COLO668 (cell line): ENCODE data around the gene RPS28.
"Not testable (repeated sequence)": the region's sequence is repeated elsewhere in the genome, so short reads cannot be mapped to it uniquely, and the experiment has no call there.

Source experiments
- DNase-seq: peaks from one replicate; lab custom pipeline; 2025; ENCODE audit not compliant: unreplicated experiment; lab: John Stamatoyannopoulos, UW

Gene RPS28

DNA sequence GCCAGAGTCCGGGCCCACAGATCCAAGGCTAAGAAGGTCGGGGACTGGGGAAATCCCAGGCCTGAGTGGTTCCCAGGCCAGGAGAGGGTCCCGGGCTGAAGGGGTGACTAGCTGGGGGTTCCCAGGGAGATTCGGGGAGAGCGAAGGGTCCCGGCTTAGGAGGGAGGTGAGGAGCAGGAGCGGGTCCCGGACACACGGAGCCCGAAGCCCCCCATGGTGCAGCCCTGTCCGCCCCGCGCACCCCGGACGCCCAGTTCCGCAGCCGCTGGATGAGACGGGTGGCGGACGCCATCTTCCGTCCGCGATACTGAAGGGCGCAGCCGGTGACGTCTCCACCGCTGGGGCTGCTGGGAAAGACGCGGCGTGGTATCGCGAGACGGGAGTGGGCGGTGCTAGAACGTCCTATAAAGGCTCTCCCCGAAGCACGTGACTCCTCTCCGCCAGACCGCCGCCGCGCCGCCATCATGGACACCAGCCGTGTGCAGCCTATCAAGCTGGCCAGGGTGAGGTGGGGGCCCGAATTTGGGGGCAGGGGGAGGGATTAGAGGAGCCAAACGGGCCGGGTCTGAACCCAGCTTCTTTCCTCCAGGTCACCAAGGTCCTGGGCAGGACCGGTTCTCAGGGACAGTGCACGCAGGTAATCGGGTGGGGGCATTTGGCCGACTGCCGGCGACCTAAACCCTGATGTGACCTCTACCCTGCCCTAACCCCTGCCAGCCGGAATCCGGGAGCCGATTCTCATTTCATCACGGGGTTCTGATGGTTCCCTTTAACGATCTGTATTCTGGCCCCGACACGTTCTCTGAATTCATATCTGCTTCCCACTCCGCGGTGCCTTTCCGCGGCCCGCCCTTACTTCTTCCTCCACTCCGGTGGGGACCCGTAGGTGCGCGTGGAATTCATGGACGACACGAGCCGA, at the start of gene RPS28, which contains the start of gene NDUFA7:
RPS28 (plus strand) TSS at position 430 of the 919 bp plus-strand sequence; CDS start at position 465, 35 bp downstream.
NDUFA7 (minus strand) TSS at position 309 of the 919 bp plus-strand sequence; CDS start at position 292, 17 bp downstream.
- DNase-seq, result peak; percentile 94

DNA sequence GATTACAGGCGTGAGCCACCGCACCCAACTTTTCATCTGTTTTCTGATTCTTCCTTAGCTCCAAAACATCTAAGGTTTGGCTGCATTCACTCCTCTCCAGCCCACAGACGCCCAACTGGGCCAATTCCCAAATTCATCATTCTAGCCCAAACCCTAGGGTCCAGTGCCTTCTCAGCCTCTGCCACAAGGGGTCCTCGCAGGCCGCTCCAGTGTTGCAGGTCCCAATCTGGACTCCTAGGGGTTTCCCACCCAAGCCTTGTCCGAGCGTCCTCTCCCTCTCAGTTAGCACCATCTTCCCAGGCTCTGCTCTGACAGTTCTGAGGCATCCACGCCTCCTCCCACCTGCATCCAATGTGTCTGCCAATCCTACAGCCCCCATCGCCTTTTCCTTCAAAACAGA, 44.8 kb upstream of the RPS28 start:
- DNase-seq, result not testable (repeated sequence)

DNA sequence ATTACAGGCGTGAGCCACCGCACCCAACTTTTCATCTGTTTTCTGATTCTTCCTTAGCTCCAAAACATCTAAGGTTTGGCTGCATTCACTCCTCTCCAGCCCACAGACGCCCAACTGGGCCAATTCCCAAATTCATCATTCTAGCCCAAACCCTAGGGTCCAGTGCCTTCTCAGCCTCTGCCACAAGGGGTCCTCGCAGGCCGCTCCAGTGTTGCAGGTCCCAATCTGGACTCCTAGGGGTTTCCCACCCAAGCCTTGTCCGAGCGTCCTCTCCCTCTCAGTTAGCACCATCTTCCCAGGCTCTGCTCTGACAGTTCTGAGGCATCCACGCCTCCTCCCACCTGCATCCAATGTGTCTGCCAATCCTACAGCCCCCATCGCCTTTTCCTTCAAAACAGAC, 30.0 kb upstream of the RPS28 start:
- not testable (repeated sequence) for DNase-seq

DNA sequence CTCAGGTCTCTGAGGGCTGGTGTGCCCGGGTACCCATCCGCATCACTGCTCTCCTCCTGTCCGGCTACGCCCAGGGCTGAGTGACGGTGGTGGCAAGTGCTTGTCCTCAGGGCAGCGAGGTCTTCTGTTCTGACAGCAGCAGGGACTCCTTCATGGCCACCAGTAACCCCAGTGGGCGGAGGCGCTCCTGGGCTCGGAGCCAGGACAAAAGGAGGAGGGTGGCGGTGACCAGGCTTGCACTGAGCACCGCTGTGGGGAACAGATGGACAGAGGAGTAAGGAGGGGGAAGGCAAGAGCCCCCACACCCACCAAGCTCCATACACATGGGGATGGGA, 19.0 kb upstream of the RPS28 start:
- no peak for DNase-seq

DNA sequence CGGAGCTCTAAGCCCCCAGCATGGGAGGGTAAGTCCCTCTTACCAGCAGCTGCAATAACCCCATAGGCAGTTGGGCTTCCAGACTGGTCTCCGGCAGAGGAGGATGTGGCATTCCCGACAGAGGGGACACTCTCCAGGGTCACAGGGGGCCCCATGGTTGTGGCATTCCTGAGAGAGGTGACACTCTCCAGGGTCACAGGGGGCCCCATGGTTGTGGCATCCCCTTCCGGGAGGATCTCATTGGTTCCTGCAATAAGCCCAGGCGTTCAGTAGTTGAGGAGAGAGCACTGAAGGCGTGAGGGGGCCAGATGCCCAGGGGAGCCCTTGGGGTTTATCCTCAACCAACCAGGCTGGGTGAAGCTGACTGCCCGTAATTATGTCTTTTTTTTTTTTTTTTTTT, 18.6 kb upstream of the RPS28 start:
- DNase-seq, result no peak

DNA sequence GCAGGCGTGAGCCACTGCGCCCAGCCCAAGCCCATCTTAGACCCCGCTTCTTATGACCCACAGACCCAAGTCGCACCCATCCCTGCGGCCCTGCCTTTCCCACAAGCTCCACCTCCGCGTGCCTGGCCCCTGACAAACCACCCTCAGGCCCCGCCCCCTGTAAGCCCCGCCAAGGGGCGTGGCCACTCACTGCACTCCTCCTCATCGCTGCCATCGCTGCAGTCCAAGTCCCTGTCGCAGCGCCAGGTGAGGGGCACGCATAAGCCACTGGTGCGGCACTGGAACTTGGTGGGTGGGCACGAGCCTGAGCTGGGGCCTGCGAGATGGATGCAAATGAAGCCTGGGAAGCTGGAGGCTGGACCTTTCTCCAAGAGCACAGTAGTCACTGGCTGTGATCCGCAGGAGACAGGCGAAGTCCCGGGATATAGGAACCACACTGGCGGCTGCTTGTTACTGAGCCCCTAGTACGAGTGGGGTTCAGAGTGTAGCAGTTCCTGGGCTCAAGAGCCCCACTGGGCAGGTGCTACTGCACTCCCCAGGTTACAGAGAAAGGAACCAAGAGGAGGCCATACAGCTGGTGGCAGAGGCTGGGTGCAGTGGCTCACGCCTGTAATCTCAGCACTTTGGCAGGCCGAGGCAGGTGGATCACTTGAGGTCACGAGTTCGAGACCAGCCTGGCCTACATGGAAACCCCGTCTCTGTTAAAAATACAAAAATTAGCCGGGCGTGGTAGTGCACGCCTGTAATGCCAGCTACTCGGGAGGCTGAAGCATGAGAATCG, 16.3 kb upstream of the RPS28 start:
- peak; percentile 22 for DNase-seq

DNA sequence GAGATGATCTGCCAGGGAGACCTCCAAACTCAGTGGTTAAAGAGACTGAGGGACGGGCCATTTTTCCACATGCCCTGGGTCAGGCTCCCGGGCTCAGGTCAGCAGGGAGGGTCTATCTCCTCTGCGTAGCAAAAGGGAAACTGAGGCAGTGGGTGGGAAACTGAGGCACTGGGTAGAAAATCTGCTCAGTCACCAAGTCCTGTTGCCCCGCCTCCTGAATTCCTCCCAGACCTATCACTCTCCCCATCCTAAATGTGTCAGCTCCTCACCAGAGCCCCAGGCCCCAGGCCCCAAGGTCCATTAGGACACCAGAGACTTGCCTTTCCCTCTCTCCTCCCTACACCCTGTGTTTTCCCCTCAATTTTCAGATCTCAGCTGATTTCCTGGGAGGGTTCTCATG, 15.5 kb upstream of the RPS28 start:
- no peak for DNase-seq

DNA sequence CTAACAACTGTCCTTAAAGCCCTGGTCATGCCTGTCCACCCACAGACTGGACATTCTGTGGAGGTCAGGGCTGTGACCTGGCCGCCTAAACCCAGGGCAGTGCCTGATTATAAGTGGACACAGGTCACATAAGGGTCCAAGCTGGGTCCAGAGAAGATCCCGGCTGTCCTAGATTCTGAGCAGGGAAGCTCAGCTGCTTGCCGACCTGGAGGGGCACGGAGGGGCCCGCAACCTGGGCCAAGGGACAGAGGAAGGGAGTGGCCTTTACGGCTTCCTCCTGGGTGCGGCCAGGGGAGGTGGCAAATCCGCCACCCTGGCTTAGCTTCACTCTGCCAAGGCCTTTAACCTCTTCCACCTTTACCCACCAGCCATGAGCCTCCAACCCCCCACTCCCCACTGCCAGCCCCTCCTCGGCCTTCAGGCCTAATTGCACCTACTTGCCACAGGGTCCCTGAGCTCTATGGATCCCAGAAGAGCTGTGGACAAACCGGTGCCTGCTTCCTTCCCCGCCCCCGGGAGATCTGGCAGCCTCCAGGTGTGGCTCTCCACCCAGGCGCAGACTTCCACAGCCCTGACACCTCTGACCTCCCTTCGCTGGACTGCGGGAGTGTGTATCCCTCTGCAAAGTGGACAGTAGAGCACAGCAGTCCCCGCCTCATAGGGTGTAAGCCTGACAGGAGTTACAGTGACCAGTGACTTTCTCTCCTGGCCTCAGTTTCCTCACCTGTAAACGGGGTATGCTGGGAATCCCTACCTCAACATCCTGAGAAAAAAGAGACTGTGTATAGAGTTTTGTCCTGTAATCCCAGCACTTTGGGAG, 14.9 kb upstream of the RPS28 start:
- DNase-seq, result no peak

DNA sequence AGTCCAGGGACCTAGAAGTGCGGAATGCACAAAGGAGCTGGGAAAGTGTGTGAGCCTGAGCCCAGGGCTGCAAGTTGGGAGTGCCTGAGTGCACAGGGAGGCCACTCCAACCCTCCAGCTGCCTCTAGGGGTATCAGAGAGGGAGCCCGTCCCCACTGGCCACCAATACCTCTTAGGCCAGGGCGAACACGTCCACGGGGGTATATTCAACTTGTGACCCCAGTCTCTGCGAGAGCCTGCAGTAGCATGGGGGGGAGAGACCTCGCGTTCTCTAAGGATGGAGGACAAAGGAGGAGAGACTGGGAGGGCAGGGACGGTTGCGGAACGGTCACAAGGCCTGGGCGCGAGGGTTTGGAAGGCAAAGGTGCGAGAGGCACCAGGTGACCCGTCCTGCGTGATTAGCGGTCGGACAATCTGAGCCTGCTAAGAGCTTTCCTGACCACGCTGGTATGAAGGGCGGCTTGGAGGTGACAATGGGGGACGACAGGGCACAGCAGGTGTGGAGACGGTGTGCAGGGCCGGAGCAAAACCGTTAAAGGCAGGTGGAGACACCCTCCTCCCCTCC, 13.8 kb upstream of the RPS28 start:
- peak; percentile 53 for DNase-seq

DNA sequence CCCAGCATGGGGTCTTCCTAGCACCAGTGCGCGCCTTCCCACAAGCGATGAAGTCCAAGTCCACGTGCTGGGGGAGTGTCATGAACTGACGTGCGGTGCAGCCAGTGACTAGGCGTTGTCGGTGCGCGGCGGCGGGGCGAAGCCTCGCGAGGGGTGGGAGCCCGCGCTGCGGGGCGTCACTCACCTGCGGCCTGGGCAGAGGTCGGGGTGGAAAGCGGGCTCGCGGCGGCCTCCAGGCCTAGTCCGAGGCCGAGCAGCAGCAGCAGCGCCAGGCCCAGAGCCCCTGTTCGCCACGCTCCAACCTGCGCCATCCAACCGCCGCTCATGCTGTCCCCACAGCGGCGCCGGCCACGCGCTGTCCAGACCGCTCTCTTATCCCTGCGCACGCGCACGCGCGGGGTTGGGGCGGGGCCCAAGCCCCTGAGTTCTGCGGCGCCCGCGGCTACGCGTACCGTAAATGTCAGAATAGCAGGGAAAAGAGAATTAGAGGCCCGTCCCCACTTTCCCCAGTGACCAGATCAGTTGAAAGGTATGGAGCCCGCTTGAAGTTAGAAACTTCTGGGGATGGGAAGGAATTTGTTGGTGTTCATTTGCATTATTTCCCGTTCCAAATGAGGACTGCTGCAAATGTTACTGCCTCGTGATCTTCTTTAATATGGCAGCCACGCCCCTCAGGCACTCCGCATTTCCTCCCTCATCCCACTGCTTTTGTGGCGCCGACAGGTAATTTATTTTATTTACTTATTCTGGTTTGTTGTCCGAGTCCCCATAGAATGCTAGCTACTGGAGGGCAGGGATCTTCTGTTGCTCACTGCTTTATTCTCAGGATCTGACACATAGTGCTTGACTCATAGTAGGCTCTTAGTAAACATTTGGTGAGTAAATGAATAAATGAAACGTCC, 13.1 kb upstream of the RPS28 start, which contains the start of gene CD320:
CD320 (minus strand) TSS at position 394 of the 902 bp plus-strand sequence; CDS start at position 326, 68 bp downstream.
- DNase-seq, result peak; percentile 95

DNA sequence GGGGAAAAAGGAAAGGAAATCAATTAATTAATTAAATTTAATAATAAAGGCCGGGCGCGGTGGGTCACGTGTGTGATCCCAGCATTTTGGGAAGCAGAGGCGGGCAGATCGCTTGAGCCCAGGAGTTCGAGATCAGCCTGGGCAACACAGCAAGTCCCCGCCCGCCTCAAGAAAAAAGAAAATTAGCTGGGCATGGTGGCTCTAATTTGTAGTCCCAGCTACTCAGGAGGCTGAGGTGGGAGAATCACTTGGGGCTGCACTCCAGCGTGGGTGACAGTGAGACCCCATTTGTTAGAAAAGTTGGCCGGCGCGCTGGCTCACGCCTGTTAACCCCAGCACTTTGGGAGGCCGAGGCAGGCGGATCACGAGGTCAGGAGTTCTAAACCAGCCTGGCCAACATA, 12.4 kb upstream of the RPS28 start:
- DNase-seq, result no peak

DNA sequence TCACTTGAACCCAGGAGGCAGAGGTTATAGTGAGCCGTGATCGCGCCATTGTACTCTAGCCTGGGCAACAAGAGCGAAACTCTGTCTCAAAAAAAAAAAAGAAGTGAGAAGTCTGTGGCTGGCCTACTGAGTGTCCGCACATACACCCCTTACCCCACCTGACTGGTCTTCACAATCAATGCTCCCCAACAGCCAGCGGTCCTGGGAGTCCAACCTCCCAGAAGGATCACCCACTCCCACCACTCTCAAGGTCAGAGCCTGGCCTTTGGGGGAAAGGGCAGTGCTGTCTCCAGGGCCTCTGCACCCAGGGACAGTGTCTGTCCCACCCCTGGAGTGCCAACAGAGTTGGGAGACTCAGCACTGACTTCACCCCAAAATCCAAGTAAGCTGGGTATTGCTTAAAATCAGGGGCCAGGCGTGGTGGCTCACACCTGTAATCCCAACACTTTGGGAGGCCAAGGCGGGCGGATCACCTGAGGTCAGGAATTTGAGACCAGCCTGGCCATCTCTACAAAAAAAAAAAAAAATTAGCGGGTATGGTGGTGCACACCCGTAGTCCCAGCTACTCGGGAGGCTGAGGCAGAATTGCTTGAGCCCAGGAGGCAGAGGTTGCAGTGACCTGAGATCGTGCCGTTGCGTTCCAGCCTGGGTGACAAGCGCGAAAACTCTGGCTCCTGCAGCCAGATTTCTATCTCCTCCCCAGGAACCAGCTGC, 10.8 kb upstream of the RPS28 start:
- no peak for DNase-seq

DNA sequence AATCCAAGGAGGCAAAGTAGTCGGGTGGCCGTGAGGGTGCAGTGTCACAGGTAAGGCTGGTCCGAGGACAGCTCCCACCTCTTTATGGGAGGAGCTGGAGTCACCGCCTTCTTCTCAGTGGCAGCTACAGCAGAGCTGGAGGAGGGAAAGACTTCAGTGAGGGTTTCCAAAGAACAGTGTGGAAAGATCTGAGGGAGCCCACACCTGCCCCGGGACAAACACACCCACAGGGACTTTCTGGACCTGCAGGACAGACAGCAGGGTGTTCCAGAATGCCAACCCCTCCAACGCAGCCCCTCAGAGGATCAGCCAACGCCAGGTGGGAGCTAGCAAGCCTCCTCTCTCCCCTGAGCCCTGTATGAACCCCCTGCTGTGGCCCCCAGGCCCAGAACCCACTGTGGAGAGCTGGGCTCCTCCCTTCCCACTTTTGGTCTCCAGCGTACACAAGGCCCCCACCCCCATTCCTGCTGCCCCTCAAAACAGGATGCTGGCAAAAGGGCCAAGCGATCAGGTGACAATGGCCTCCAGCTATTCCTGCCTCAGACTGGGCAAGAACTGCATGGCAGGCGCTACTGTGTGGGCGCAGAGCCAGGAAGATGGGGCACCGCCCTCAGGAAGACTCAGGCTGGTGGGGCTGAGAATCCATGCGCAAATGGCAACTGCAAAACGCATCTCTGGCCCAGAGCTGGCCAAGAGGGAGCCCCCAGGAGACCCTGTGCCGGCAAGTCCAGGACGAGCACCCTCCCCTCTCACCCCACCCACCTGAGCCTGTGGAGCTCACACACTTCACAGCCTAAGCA, 9.6 kb upstream of the RPS28 start:
- DNase-seq, result no peak

DNA sequence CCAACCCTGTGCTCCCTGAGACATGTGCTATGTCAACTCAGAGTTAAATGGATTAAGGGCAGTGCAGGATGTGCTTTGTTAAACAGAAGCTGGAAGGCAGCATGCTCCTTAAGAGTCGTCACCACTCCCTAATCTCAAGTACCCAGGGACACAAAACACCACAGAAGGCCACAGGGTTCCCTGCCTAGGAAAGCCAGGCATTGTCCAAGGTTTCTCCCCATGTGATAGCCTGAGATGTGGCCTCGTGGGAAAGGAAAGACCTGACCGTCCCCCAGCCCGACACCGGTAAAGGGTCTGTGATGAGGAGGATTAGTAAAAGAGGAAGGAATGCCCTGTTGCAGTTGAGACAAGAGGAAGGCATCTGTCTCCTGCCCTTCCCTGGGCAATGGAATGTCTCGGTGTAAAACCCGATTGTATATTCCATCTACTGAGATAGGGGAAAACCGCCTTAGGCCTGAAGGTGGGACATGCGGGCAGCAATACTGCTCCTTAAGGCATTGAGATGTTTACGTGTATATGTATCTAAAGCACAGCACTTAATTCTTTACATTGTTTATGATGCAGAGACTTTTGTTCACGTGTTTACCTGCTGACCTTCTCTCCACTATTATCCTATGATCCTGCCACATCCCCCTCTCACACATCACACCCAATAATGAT, 6.2 kb upstream of the RPS28 start:
- not testable (repeated sequence) for DNase-seq

DNA sequence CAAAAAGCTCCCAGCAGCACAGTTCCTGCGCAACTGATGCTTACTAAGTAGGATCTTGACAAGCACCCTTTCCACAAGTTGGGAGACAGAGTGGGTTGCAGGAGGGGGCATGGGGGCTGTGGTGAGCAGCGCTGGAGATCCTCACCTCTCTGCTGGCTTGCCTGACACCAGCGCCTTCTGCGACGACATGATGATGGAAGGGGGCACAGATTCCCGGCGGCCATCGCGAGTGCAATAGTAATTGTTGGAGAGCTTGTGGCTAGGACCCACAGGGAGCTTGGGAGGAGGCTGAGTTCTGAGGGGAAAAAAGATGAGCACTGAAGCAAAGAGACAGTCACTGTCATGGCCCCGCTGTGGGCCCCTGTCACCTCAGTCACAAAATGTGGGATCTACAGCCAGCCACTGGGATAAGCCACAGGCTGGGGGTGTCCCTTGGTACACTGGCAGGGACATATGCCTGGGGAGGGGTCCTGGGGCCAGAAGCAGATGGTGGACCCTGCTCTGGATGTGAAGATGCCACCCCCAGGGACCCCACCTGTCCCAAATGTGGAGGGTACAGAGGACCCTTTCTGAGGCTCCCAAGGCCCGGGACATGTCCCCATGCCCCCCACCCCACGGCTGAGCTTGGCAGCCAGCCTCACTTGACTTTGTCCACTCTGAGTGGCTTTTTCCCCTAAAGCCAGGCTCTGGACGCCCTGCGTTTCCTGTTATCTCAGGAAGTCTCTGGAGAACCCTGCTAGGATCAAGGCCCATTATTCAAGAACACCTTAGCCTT, 4.8 kb upstream of the RPS28 start:
- DNase-seq, result no peak

DNA sequence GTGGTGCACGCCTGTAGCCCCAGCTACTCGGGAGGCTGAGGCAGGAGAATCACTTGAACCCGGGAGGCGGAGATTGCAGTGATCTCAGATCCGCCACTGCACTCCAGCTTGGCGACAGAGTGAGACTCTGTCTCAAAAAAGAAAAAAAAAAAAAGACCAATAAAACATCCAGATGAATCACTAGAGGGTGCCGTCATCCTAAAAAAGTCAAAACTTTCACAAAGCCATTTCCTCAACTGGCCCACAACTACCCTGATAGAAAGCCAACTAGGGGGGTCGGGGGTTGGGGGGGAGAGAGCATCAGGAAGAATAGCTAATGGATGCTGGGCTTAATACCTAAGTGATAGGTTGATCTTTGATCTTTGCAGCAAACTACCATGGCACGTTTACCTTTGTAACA, 2.5 kb upstream of the RPS28 start:
- not testable (repeated sequence) for DNase-seq
